Panc1 (cell line): ENCODE data around the gene ERMAP.

Experiments
- CTCF ChIP-seq: fragments of 450-650 bp; IDR thresholded peaks from 2 replicates; pipeline ENCODE4 v1.5.1; 2017; ENCODE audit warnings: mild to moderate bottlenecking
- POLR2AphosphoS5 ChIP-seq: IDR thresholded peaks from 2 replicates; pipeline ENCODE4 v1.6.1; 2012; ENCODE audit warnings: mild to moderate bottlenecking, low read depth, low read length, moderate library complexity
- REST ChIP-seq, 2 experiments: IDR thresholded peaks; 2 replicates each; pipeline ENCODE4 v1.6.1; 2011 to 2012; ENCODE audit warnings: low read depth in 2 of 2, control low read depth in 1 of 2, low read length in 1 of 2, mild to moderate bottlenecking in 1 of 2, moderate library complexity in 1 of 2; ENCODE audit not compliant: insufficient read depth in 1 of 2
- SIN3A ChIP-seq: IDR thresholded peaks from 2 replicates; pipeline ENCODE4 v1.6.1; 2012; ENCODE audit warnings: low read depth, mild to moderate bottlenecking, low read length, moderate library complexity, borderline replicate concordance; ENCODE audit not compliant: insufficient read depth
- TCF7L2 ChIP-seq: IDR thresholded peaks from 2 replicates; pipeline ENCODE4 v1.6.1; 2011; ENCODE audit warnings: mild to moderate bottlenecking, low read depth, low read length, inconsistent platforms

GRCh38 chr1:42838482-42839190 is 21.7 kb downstream of the ERMAP start:
- TF ChIP-seq CTCF: no peak
- no peak for TF ChIP-seq POLR2AphosphoS5
- no peak for TF ChIP-seq REST (IDR thresholded peaks at IDR 0.05; ENCODE audit: insufficient read depth in 1 of 2, low read depth in 2 of 2, low read length in 1 of 2)
- no peak for TF ChIP-seq SIN3A
- no peak for TF ChIP-seq TCF7L2
